Measurements from ENCODE around the gene RPTOR. TPM values are rescaled to one million over a fixed set of nuclear protein-coding genes. Genes with fewer than 3 reads are reported as not detected.

Gene RPTOR
- polyA plus RNA-seq, 1 donor (not counting 4 experiments of a cell fraction or from before 2014, with no cell fraction given): 4.0 TPM

DNA sequence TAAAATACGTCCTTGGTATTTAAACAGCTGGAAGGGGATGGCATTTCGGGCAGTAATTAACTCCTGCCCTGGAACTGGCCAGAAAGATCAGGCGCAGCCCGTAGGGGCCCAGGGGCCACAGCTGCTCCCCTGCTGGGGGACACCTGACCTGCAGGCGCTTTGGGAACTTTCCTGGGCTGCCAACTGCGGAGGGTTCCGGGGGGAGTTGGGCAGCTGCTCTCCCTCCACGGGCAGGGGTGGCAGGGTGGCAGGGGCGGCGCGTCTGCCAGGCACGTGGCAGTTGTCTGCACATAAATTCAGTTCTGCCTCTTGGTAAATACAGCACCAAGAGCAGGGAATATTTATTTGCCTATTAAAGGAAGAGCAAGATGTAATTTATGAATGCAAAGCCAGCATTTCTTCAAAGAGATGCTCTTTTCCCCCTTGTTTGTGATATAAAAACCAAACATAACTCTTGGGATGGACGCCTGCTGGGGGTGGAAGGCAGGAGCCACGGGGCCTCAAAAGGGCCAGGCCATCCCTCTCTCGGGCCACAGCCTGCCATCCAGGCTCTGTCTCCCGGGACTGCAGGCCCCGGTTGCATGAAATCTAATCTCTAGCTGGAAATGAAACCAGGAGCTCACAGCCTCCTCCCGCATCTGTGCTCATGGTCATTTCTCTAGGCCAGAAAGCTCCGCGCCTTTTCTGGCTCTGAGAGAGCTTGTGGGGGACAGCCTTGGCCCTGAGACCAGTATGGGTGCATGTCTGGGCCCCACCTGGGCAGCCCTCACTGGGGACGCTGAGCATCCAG, 417.1 kb downstream of the RPTOR start:
- H3K36me3 ChIP-seq (ENCODE audit: control insufficient read depth in 2 of 2, extremely low read depth in 1 of 2, insufficient read depth in 2 of 2, low read length in 2 of 2): peaks cover 0 to 2% of the 10 kb centered on the region in 2 experiments
- no peaks in the 10 kb centered on the region for H3K4me1 ChIP-seq (ENCODE audit: control insufficient read depth, extremely low read depth, insufficient read depth, low read length)
- DNase-seq (ENCODE audit: low read depth, low spot score) (no peak), FAIRE-seq (no peak)
- H3K27ac ChIP-seq (ENCODE audit: control insufficient read depth, insufficient read depth, low read length): no peak overlapping the region
- no peaks in the 10 kb centered on the region for H4K20me1 ChIP-seq (ENCODE audit: control insufficient read depth, extremely low read depth, insufficient read depth, low read length)
- H3K9ac ChIP-seq (ENCODE audit: control insufficient read depth, extremely low read depth, insufficient read depth, low read length): no peak overlapping the region
- H3K4me3 ChIP-seq (ENCODE audit: control insufficient read depth in 2 of 3, extremely low read depth in 1 of 3, insufficient read depth in 2 of 3, low read depth in 1 of 3, low read length in 3 of 3): no peak overlapping the region
- no peak overlapping the region for H2AFZ ChIP-seq (ENCODE audit: control insufficient read depth, low read length)
- TF ChIP-seq EZH2 (IDR thresholded peaks at IDR 0.05; ENCODE audit: low read length): no peak
- TF ChIP-seq, protein P1, sequence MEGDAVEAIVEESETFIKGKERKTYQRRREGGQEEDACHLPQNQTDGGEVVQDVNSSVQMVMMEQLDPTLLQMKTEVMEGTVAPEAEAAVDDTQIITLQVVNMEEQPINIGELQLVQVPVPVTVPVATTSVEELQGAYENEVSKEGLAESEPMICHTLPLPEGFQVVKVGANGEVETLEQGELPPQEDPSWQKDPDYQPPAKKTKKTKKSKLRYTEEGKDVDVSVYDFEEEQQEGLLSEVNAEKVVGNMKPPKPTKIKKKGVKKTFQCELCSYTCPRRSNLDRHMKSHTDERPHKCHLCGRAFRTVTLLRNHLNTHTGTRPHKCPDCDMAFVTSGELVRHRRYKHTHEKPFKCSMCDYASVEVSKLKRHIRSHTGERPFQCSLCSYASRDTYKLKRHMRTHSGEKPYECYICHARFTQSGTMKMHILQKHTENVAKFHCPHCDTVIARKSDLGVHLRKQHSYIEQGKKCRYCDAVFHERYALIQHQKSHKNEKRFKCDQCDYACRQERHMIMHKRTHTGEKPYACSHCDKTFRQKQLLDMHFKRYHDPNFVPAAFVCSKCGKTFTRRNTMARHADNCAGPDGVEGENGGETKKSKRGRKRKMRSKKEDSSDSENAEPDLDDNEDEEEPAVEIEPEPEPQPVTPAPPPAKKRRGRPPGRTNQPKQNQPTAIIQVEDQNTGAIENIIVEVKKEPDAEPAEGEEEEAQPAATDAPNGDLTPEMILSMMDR (optimal IDR thresholded peaks at IDR 0.05 in 1 of 3, IDR thresholded peaks at IDR 0.05 in 1 of 3, conservative IDR thresholded peaks at IDR 0.05 in 1 of 3; ENCODE audit: extremely low read depth in 1 of 3, insufficient read depth in 2 of 3, low read length in 3 of 3): no peak
- no peaks in the 10 kb centered on the region for H3K9me1 ChIP-seq (ENCODE audit: control insufficient read depth, extremely low read depth, insufficient read depth, low read length)
- no peaks in the 10 kb centered on the region for H3K9me3 ChIP-seq (ENCODE audit: control insufficient read depth, low read depth, low read length)
- H3K27me3 ChIP-seq (ENCODE audit: control insufficient read depth, extremely low read depth, insufficient read depth, low read length): no peaks in the 10 kb centered on the region
- no peak overlapping the region for H3K4me2 ChIP-seq (ENCODE audit: control insufficient read depth, extremely low read depth, insufficient read depth, low read depth, low read length)
- H3K79me2 ChIP-seq (ENCODE audit: control insufficient read depth, insufficient read depth, low read length): no peaks in the 10 kb centered on the region
- dilution Hi-C loops (cut with MboI; ENCODE audit: extremely low pct_ligation_motif_present, low sequenced_read_pairs): no loop called here

DNA sequence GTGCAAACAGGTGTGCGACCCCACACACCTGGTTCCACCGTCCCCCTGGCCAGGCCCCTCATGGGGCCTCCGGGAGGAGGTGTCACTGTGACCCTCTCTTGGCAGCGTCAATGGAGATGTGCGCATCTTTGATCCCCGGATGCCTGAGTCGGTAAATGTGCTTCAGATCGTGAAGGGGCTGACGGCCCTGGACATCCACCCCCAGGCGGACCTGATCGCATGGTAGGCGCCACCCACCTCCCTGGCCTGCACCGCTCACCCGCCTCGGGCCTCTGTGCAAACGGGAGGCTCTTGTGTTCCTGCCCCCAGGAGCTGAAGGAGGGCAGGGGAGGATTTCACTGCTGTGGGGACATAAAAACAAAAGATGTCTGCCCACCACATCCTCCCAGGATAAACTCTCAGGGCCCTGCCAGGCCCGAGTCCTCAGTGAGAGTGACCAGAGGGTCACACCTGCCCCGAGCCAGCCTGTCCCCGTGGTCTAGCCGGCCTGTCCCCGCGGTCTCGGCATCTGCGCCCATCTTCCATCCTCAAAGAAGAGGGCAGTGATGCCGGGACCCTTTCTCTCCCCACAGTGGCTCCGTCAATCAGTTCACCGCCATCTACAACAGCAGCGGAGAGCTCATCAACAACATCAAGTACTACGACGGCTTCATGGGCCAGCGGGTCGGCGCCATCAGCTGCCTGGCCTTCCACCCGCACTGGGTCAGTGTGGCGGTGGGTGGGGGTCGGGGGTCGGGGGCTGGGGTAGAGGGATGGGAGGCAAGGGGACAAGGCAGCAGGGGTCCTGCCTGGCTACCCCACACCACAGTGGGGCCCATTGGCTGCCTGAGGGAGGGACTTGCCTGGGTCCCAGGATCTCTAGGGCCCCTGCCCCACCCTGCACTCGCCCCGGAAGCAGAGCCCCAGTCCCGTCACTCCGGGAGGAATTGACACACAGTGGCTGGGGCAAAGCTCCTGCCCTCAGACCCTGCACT, 418.0 kb downstream of the RPTOR start:
- H3K36me3 ChIP-seq (ENCODE audit: control insufficient read depth in 2 of 2, extremely low read depth in 1 of 2, insufficient read depth in 2 of 2, low read length in 2 of 2): peaks cover 0 to under 1% of the 10 kb centered on the region in 2 experiments
- H3K27ac ChIP-seq (ENCODE audit: control insufficient read depth, insufficient read depth, low read length): no peak overlapping the region
- H3K9ac ChIP-seq (ENCODE audit: control insufficient read depth, extremely low read depth, insufficient read depth, low read length): no peak overlapping the region
- no peaks in the 10 kb centered on the region for H3K4me1 ChIP-seq (ENCODE audit: control insufficient read depth, extremely low read depth, insufficient read depth, low read length)
- dilution Hi-C loops (cut with MboI; ENCODE audit: extremely low pct_ligation_motif_present, low sequenced_read_pairs): no loop called here
- H4K20me1 ChIP-seq (ENCODE audit: control insufficient read depth, extremely low read depth, insufficient read depth, low read length): no peaks in the 10 kb centered on the region
- no peaks in the 10 kb centered on the region for H3K27me3 ChIP-seq (ENCODE audit: control insufficient read depth, extremely low read depth, insufficient read depth, low read length)
- no peak overlapping the region for H2AFZ ChIP-seq (ENCODE audit: control insufficient read depth, low read length)
- TF ChIP-seq, protein P1 (optimal IDR thresholded peaks at IDR 0.05 in 1 of 3, IDR thresholded peaks at IDR 0.05 in 1 of 3, conservative IDR thresholded peaks at IDR 0.05 in 1 of 3; ENCODE audit: extremely low read depth in 1 of 3, insufficient read depth in 2 of 3, low read length in 3 of 3): no peak
- TF ChIP-seq EZH2 (IDR thresholded peaks at IDR 0.05; ENCODE audit: low read length): no peak
- no peak for DNase-seq (ENCODE audit: low read depth, low spot score)
- no peak overlapping the region for H3K4me2 ChIP-seq (ENCODE audit: control insufficient read depth, extremely low read depth, insufficient read depth, low read depth, low read length)
- no peak for FAIRE-seq
- no peaks in the 10 kb centered on the region for H3K79me2 ChIP-seq (ENCODE audit: control insufficient read depth, insufficient read depth, low read length)
- no peaks in the 10 kb centered on the region for H3K9me3 ChIP-seq (ENCODE audit: control insufficient read depth, low read depth, low read length)
- H3K9me1 ChIP-seq (ENCODE audit: control insufficient read depth, extremely low read depth, insufficient read depth, low read length): no peaks in the 10 kb centered on the region
- H3K4me3 ChIP-seq (ENCODE audit: control insufficient read depth in 2 of 3, extremely low read depth in 1 of 3, insufficient read depth in 2 of 3, low read depth in 1 of 3, low read length in 3 of 3): no peak overlapping the region

All from keratinocyte (primary cell).